Measurements from ENCODE around the gene GNA12. TPM values are rescaled to one million over a fixed set of nuclear protein-coding genes. Genes with fewer than 3 reads are reported as not detected.

The GNA12 gene
- total and polyA plus RNA-seq, 10 donors, result 12.3 to 64.2 (median 32.4) TPM

DNA sequence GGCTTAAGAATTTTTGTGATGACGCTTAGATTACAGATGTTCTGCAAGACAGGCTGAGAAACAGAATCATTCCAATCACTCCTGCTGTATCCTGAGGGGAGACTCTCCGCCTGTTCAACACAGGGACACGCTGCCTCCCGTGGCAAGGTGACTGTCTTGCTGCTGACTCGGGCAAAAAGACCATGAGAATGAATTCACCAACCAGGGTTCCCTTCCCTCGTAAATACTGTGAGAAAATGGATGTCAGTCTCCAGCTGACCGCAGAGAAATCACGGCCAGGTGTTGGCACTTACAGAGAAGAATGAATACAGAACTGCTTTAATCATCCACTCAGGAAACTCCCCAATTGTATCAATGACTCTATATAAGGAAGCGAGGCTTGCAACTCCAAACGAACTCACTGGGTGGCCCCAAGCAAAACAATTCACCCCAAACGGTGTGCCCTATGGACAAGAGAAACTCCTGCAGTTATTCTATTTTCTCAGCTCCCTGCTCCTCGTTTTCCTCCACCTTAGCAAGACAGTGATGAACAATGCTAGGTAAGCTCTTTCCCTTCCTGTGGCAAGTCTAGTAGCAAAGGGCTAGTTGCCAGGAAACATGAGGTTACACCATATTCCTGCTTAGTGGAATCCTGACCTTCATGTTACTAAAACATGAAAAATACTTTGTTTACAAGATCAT, 22.8 kb downstream of the GNA12 start:
- Histone ChIP-seq H3K36me3 (no peaks in the 10 kb centered on the region), H3K27ac (peak overlapping the region in 7 of 8 donors; percentile 56 to 75 (median 63)), H3K4me1 (peaks cover 41 to 90% (median 59%) of the 10 kb centered on the region in 6 donors), H3K9me3 (no peaks in the 10 kb centered on the region), H3K4me3 (no peak overlapping the region), H3K27me3 (replicated peaks in 1 of 7) (no peaks in the 10 kb centered on the region)
- TF ChIP-seq, protein P1, sequence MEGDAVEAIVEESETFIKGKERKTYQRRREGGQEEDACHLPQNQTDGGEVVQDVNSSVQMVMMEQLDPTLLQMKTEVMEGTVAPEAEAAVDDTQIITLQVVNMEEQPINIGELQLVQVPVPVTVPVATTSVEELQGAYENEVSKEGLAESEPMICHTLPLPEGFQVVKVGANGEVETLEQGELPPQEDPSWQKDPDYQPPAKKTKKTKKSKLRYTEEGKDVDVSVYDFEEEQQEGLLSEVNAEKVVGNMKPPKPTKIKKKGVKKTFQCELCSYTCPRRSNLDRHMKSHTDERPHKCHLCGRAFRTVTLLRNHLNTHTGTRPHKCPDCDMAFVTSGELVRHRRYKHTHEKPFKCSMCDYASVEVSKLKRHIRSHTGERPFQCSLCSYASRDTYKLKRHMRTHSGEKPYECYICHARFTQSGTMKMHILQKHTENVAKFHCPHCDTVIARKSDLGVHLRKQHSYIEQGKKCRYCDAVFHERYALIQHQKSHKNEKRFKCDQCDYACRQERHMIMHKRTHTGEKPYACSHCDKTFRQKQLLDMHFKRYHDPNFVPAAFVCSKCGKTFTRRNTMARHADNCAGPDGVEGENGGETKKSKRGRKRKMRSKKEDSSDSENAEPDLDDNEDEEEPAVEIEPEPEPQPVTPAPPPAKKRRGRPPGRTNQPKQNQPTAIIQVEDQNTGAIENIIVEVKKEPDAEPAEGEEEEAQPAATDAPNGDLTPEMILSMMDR (IDR thresholded peaks at IDR 0.05 in 8 of 11, conservative IDR thresholded peaks at IDR 0.05 in 3 of 11), result no peak
- TF ChIP-seq POLR2AphosphoS5 (IDR thresholded peaks at IDR 0.05) (no peak), POLR2A (IDR thresholded peaks at IDR 0.05) (no peak)
- intact Hi-C loops (cut with DNase I; ENCODE audit: low total_unique reads), result no loop called here
- 47 to 62% (median 51%) methylated on average over 12 of the region's 12 CpGs for WGBS, 5 donors
- no peak for DNase-seq

DNA sequence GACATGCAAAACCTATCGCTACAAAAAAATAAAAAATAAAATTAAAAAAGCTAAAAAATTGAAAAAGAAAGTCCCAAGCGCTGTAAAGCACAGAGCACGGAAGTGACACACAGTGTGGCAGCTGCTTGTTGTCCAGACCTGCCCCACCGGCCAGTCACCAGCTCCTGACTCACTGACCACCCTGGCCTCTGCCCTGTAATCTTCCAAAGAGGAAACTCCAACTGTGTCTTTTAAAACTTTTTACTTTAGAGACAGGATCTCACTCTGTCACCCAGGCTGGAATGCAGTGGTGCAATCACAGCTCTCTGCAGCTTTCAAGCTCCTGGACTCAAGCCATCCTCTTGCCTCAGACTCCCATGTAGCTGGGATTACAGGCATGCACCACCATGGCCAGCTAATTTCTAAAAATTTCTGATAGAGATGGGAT, 23.6 kb downstream of the GNA12 start:
- DNase-seq, result no peak
- WGBS, 5 donors, result 73 to 87% (median 76%) methylated on average over 4 of the region's 4 CpGs
- Histone ChIP-seq H3K4me3 (no peak overlapping the region), H3K4me1 (peaks cover 41 to 86% (median 55%) of the 10 kb centered on the region in 6 donors), H3K27ac (peak overlapping the region in 7 of 8 donors; percentile 56 to 75 (median 63)), H3K27me3 (replicated peaks in 1 of 7) (no peaks in the 10 kb centered on the region), H3K36me3 (no peaks in the 10 kb centered on the region), H3K9me3 (no peaks in the 10 kb centered on the region)
- TF ChIP-seq, protein P1 (IDR thresholded peaks at IDR 0.05 in 8 of 11, conservative IDR thresholded peaks at IDR 0.05 in 3 of 11), result no peak
- TF ChIP-seq POLR2AphosphoS5 (IDR thresholded peaks at IDR 0.05), result peak in 2 of 3 donors; percentile 47 to 62
- intact Hi-C loops (cut with DNase I; ENCODE audit: low total_unique reads), result no loop called here

DNA sequence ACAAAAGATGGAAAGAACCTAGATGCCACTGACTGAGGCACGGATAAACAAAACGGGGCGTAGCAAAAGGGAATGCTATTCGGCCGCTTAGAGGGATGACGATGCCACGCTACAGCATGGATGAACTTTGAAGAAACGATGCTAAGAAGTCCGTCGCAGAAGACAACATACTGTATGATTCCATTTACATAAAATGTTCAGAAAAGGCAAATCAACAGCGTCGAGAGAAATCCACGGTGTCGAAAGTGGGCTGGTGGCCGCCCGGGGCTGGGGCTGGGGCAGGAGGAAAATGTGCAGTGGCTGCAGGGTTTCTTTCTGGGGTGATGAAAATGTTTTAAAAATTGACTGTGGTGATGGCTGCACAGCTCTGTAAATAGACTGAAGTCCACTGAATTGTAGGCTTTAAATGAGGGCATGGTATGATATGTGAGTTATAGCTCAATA, 24.1 kb downstream of the GNA12 start:
- Histone ChIP-seq H3K27ac (peak overlapping the region in 7 of 8 donors; percentile 56 to 75 (median 63)), H3K36me3 (no peaks in the 10 kb centered on the region), H3K4me3 (no peak overlapping the region), H3K9me3 (no peaks in the 10 kb centered on the region), H3K27me3 (replicated peaks in 1 of 7) (no peaks in the 10 kb centered on the region), H3K4me1 (peaks cover 37 to 80% (median 52%) of the 10 kb centered on the region in 6 donors)
- intact Hi-C loops (cut with DNase I; ENCODE audit: low total_unique reads), result no loop called here
- no peak for DNase-seq
- WGBS, 5 donors, result 91 to 98% (median 92%) methylated on average over 16 of the region's 16 CpGs
- TF ChIP-seq, protein P1 (IDR thresholded peaks at IDR 0.05 in 8 of 11, conservative IDR thresholded peaks at IDR 0.05 in 3 of 11), result no peak

DNA sequence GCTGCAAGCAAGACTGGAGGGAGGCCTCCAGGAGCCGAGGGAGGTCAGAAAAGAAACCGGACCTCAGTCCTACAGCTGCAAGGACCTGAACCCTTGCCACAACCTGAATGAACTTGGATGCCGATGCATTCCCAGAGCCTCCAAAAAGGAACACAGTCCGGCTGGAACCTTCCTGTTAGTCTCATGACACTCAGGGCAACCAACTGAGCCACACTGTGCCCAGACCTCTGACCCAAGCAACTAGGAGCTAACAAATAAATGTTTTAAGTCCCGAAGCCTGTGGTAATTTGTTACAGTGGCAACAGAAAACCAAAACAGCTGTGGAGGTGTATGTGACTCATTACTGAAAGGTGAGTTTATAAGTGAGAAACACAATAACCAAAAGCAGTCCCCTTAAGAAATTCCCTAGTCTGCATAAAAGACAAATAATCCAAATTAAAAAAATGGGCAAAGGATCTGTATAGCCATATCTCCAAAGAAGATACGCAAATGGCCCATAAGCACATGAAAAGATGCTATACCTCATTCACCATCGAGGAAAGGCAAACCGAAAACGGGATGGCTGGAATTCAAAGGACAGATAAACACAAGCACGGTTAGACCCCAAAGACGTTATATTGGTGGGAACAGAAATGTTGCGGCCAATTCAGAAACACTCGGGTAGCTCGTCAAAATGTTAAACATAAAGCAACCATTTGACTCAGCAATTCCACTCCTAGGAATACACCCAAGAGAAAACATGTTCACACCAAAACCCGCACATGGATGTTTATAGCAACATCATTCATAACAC, 24.8 kb downstream of the GNA12 start:
- Histone ChIP-seq H3K4me1 (peaks cover 33 to 79% (median 50%) of the 10 kb centered on the region in 6 donors), H3K27ac (peak overlapping the region in 2 of 8 donors; percentile 59 to 75)
- intact Hi-C loops (cut with DNase I; ENCODE audit: low total_unique reads), result no loop called here

More for the DNA sequence above, 24.8 kb downstream of the GNA12 start:
- Histone ChIP-seq H3K36me3 (peaks cover 0 to 1% (median 0%) of the 10 kb centered on the region in 6 donors), H3K9me3 (no peaks in the 10 kb centered on the region), H3K27me3 (replicated peaks in 1 of 7) (no peaks in the 10 kb centered on the region), H3K4me3 (no peak overlapping the region)
- TF ChIP-seq POLR2A (IDR thresholded peaks at IDR 0.05) (no peak), POLR2AphosphoS5 (IDR thresholded peaks at IDR 0.05) (no peak)
- TF ChIP-seq, protein P1 (IDR thresholded peaks at IDR 0.05 in 8 of 11, conservative IDR thresholded peaks at IDR 0.05 in 3 of 11), result no peak
- WGBS, 5 donors, result 86 to 96% (median 89%) methylated on average over 15 of the region's 15 CpGs
- DNase-seq, result no peak

All from spleen (tissue), 11 donors.